Activated naive CD4-positive, alpha-beta T cell (primary cell): ENCODE measurements around the gene IL9R.
"Not testable (repeated sequence)": the region's sequence is repeated elsewhere in the genome, so short reads cannot be mapped to it uniquely, and the experiment has no call there.

Source experiments
- DNase-seq, 4 experiments: peaks; one replicate each; lab custom pipeline; 2025; lab: John Stamatoyannopoulos, UW

Gene IL9R

DNA sequence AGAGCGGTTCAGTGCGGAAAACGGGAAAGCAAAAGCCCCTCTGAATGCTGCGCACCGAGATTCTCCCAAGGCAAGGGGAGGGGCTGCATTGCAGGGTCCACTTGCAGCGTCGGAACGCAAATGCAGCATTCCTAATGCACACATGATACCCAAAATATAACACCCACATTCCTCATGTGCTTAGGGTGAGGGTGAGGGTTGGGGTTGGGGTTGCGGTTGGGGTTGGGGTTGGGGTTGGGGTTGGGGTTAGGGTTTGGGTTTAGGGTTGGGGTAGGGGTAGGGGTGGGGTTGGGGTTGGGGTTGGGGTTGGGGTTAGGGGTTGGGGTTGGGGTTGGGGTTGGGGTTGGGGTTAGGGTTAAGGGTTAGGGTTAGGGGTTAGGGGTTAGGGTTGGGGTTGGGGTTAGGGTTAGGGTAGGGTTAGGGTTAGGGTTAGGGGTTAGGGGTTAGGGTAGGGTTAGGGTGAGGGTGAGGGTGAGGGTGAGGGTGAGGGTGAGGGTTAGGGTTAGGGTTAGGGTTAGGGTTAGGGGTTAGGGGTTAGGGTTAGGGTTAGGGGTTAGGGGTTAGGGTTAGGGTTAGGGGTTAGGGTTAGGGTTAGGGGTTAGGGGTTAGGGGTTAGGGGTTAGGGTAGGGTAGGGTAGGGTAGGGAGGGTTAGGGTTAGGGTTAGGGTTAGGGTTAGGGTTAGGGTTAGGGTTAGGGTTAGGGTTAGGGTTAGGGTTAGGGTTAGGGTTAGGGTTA lies 32.4 kb downstream of the IL9R start:
- DNase-seq, result not testable (repeated sequence)

DNA sequence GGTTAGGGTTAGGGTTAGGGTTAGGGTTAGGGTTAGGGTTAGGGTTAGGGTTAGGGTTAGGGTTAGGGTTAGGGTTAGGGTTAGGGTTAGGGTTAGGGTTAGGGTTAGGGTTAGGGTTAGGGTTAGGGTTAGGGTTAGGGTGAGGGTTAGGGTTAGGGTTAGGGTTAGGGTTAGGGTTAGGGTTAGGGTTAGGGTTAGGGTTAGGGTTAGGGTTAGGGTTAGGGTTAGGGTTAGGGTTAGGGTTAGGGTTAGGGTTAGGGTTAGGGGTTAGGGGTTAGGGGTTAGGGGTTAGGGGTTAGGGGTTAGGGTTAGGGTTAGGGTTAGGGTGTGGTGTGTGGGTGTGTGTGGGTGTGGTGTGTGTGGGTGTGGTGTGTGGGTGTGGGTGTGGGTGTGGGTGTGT lies 33.0 kb downstream of the IL9R start:
- not testable (repeated sequence) for DNase-seq
